HUES6 (cell line): ENCODE measurements around the gene FAM110D.

Source experiments
- H3K27ac ChIP-seq: 2 replicates; pipeline ENCODE4 v1.7.0; 2013; ENCODE audit warnings: low read depth, mild to moderate bottlenecking, low read length, inconsistent platforms
- H3K27me3 ChIP-seq: 2 replicates; pipeline ENCODE4 v1.6.1; 2013; ENCODE audit warnings: low read length; ENCODE audit not compliant: control insufficient read depth, insufficient read depth
- H3K36me3 ChIP-seq: 2 replicates; pipeline ENCODE4 v1.6.1; 2013; ENCODE audit warnings: low read length; ENCODE audit not compliant: control insufficient read depth, insufficient read depth
- H3K4me1 ChIP-seq: 2 replicates; pipeline ENCODE4 v1.6.1; 2013; ENCODE audit warnings: low read length; ENCODE audit not compliant: control insufficient read depth, insufficient read depth
- H3K4me3 ChIP-seq: 2 replicates; pipeline ENCODE4 v1.5.1; 2013; ENCODE audit warnings: low read depth, low read length
- H3K9ac ChIP-seq: one replicate; pipeline ENCODE4 v1.6.1; 2013; ENCODE audit warnings: mild to moderate bottlenecking, low read length
- H3K9me3 ChIP-seq: 2 replicates; pipeline ENCODE4 v1.6.1; 2013; ENCODE audit warnings: low read depth, low read length; ENCODE audit not compliant: control insufficient read depth, insufficient read depth

The FAM110D gene

GRCh38 chr1:26166719-26167281, 7.9 kb downstream of the FAM110D start:
- no peak overlapping the region for H3K9ac ChIP-seq
- no peaks in the 10 kb centered on the region for H3K9me3 ChIP-seq
- H3K4me1 ChIP-seq: peaks cover 38% of the 10 kb centered on the region
- no peak overlapping the region for H3K4me3 ChIP-seq
- H3K27ac ChIP-seq: no peak overlapping the region
- H3K27me3 ChIP-seq: peaks cover 46% of the 10 kb centered on the region
- H3K36me3 ChIP-seq: peaks cover 9% of the 10 kb centered on the region

DNA sequence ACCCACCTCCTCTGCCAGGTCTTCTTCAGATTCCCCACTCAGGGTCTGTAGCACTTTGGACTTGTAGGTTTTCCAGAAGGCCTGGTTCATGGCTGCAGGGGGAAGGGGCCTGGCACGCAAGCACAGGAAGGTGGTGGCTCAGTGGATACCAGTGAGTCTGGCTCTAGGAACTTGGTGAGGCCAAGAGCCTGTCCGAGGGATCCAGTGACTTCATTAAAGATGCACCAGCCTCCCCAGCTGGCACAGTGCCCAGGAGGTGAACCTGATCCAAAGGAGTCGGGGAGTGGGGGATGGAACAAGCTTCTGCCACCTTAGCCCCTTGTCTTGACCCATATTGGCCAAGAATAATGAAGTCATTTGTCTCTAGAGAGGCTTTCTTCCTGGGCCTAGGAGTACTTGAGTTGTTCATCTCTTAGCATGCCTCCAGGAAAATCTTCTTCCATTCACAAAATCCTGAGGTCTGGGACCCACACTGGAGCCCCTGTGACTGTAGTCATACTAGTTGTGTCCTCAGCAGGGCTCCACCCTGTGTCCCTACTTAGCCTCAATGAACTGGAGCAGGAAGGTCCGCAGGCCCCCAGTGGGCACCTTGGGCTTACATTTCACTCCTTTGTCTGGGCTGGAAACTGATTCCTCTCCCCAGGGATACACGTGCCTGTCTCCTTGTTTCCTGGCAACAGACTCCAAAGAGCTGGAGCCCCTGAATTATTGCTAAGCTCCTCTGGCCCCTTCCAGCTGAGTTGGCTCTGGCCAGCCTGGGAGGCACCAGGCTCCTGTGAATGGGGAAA, 9.7 kb downstream of the FAM110D start, which contains the start of gene C1orf232:
Gene C1orf232 (minus strand): TSS at position 554 of the 788 bp plus-strand sequence. CDS start 464 bp downstream, at position 90.
- Histone ChIP-seq H3K27ac (peak within 1 kb of the TSS; percentile 89; the same call in 1 of the 2 replicates), H3K9ac (peak within 1 kb of the TSS; percentile 91), H3K4me1 (peaks cover 38% of the 10 kb centered on the region), H3K36me3 (peaks cover 9% of the 10 kb centered on the region), H3K9me3 (no peaks in the 10 kb centered on the region), H3K4me3 (peak within 1 kb of the TSS; percentile 89), H3K27me3 (peaks cover 29% of the 10 kb centered on the region)

- peaks cover 38% of the 10 kb centered on the region for H3K4me1 ChIP-seq
- peak overlapping the region; percentile 89; the same call in 1 of the 2 replicates for H3K4me3 ChIP-seq
- no peak overlapping the region for H3K27ac ChIP-seq
- no peak overlapping the region for H3K9ac ChIP-seq
- peaks cover 9% of the 10 kb centered on the region for H3K36me3 ChIP-seq
- H3K9me3 ChIP-seq: no peaks in the 10 kb centered on the region
- peaks cover 24% of the 10 kb centered on the region for H3K27me3 ChIP-seq
Observed at GRCh38 chr1:26169198-26169554, 10.3 kb downstream of the FAM110D start.

GRCh38 chr1:26169669-26170471, 11.0 kb downstream of the FAM110D start, which contains the start of gene ZNF593:
TSS of gene ZNF593 (plus strand) at chr1:26169908. CDS start at chr1:26169984, 76 bp downstream.
- H3K36me3 ChIP-seq: peaks cover 9% of the 10 kb centered on the region
- peaks cover 33% of the 10 kb centered on the region for H3K4me1 ChIP-seq
- H3K9ac ChIP-seq: peak within 1 kb of the TSS; percentile 91
- H3K27ac ChIP-seq: peak within 1 kb of the TSS; percentile 89; the same call in 1 of the 2 replicates
- H3K27me3 ChIP-seq: peaks cover 24% of the 10 kb centered on the region
- no peaks in the 10 kb centered on the region for H3K9me3 ChIP-seq
- H3K4me3 ChIP-seq: peak within 1 kb of the TSS; percentile 89

- Histone ChIP-seq H3K9ac (peak overlapping the region; percentile 91), H3K36me3 (peaks cover 9% of the 10 kb centered on the region), H3K4me1 (peaks cover 28% of the 10 kb centered on the region), H3K4me3 (peak overlapping the region; percentile 89), H3K27ac (peak overlapping the region; percentile 89; the same call in 1 of the 2 replicates), H3K27me3 (peaks cover 19% of the 10 kb centered on the region), H3K9me3 (no peaks in the 10 kb centered on the region)
Observed at GRCh38 chr1:26170472-26170821, 11.6 kb downstream of the FAM110D start.

GRCh38 chr1:26171084-26172072, 12.5 kb downstream of the FAM110D start, which contains the start of gene ZNF593OS:
TSS of gene ZNF593OS (minus strand) at chr1:26171832. CDS start at chr1:26171661, 171 bp downstream.
- H3K27me3 ChIP-seq: peaks cover 12% of the 10 kb centered on the region; the same call in 1 of the 2 replicates
- peak within 1 kb of the TSS; percentile 89 for H3K4me3 ChIP-seq
- no peak within 1 kb of the TSS for H3K27ac ChIP-seq
- peaks cover 21% of the 10 kb centered on the region for H3K4me1 ChIP-seq
- H3K9ac ChIP-seq: peak within 1 kb of the TSS; percentile 91
- no peaks in the 10 kb centered on the region for H3K9me3 ChIP-seq
- peaks cover 9% of the 10 kb centered on the region for H3K36me3 ChIP-seq

- Histone ChIP-seq H3K27me3 (no peaks in the 10 kb centered on the region), H3K27ac (no peak overlapping the region), H3K9me3 (no peaks in the 10 kb centered on the region), H3K4me3 (no peak overlapping the region), H3K4me1 (peaks cover 17% of the 10 kb centered on the region), H3K9ac (no peak overlapping the region), H3K36me3 (peaks cover 9% of the 10 kb centered on the region)
Observed at GRCh38 chr1:26175346-26175745, 16.5 kb downstream of the FAM110D start.

- Histone ChIP-seq H3K4me1 (peaks cover 3% of the 10 kb centered on the region; the same call in 1 of the 2 replicates), H3K4me3 (peak within 1 kb of the TSS; percentile 64), H3K9me3 (no peaks in the 10 kb centered on the region), H3K27me3 (no peaks in the 10 kb centered on the region), H3K9ac (no peak within 1 kb of the TSS), H3K27ac (no peak within 1 kb of the TSS), H3K36me3 (peaks cover 11% of the 10 kb centered on the region)
Observed at GRCh38 chr1:26177182-26177684, 18.4 kb downstream of the FAM110D start, which contains the start of gene CNKSR1. TSS of gene CNKSR1 (plus strand) at chr1:26177491. CDS start at chr1:26177548, 57 bp downstream.

GRCh38 chr1:26180010-26180506, 21.2 kb downstream of the FAM110D start:
- H3K27ac ChIP-seq: no peak overlapping the region

More at GRCh38 chr1:26180010-26180506, 21.2 kb downstream of the FAM110D start:
- Histone ChIP-seq H3K4me1 (peaks cover 3% of the 10 kb centered on the region; the same call in 1 of the 2 replicates), H3K9ac (no peak overlapping the region), H3K9me3 (no peaks in the 10 kb centered on the region), H3K36me3 (peaks cover 28% of the 10 kb centered on the region), H3K4me3 (no peak overlapping the region), H3K27me3 (no peaks in the 10 kb centered on the region)
